GM06990 (cell line): ENCODE data around the gene ABCC4.
"Not testable (repeated sequence)": the region's sequence is repeated elsewhere in the genome, so short reads cannot be mapped to it uniquely, and the experiment has no call there.

ENCODE experiments used
- DNase-seq: peaks from one replicate; pipeline ENCODE4 v3.0.0-alpha.2; 2011; ENCODE audit not compliant: insufficient read length; ENCODE audit errors: extremely low read depth
- H3K27me3 ChIP-seq: replicated peaks from 2 replicates; pipeline ENCODE4 v1.6.0; 2011; ENCODE audit warnings: low read length; ENCODE audit not compliant: control insufficient read depth, insufficient read depth
- H3K36me3 ChIP-seq: 2 replicates; pipeline ENCODE4 v1.5.1; 2011; ENCODE audit warnings: low read length; ENCODE audit not compliant: control insufficient read depth, insufficient read depth
- H3K4me3 ChIP-seq: replicated peaks from 2 replicates; pipeline ENCODE4 v1.5.1; 2011; ENCODE audit warnings: low read depth, mild to moderate bottlenecking, control low read depth, low read length
- CTCF ChIP-seq: IDR thresholded peaks from 2 replicates; pipeline ENCODE4 v1.5.1; 2011; ENCODE audit warnings: low read length, control low read depth, mild to moderate bottlenecking, inconsistent platforms; ENCODE audit not compliant: insufficient read depth, poor library complexity, severe bottlenecking

The ABCC4 gene

DNA sequence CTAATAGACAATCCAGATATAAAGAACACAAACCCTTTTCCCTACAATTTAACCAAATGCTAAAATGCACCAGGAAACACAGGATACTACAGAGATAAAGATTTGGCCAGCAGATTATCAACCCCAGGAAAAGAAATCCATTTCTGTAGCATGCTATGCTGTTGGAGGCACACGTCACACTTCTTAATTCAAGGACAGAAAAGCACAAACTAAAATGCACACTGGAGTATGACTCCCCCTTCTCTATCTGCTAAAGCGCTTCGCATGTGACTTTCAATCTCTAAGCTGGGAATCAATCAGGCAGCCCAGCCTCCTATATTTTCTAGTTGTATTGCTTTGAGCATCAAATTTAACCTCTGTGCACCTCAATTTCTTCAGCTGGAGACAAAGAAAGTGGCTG, 22.2 kb downstream of the ABCC4 start:
- Histone ChIP-seq H3K4me3 (no peak overlapping the region), H3K27me3 (no peaks in the 10 kb centered on the region), H3K36me3 (no peaks in the 10 kb centered on the region; the same call in 1 of the 2 replicates)
- no peak for DNase-seq
- no peak for TF ChIP-seq CTCF

GRCh38 chr13:95276037-95276505, 25.2 kb downstream of the ABCC4 start:
- no peak for TF ChIP-seq CTCF
- no peaks in the 10 kb centered on the region for H3K27me3 ChIP-seq
- no peak overlapping the region for H3K4me3 ChIP-seq
- DNase-seq, result no peak
- peaks cover 1% of the 10 kb centered on the region; the same call in 1 of the 2 replicates for H3K36me3 ChIP-seq

GRCh38 chr13:95275322-95276036, 25.8 kb downstream of the ABCC4 start:
- Histone ChIP-seq H3K36me3 (peaks cover 1% of the 10 kb centered on the region; the same call in 1 of the 2 replicates), H3K27me3 (no peaks in the 10 kb centered on the region), H3K4me3 (no peak overlapping the region)
- no peak for DNase-seq
- no peak for TF ChIP-seq CTCF

- not testable (repeated sequence) for DNase-seq, H3K36me3 ChIP-seq, H3K27me3 ChIP-seq, H3K4me3 ChIP-seq
These were observed 27.6 kb downstream of the ABCC4 start for GRCh38 chr13:95273592-95274132.

- H3K4me3 ChIP-seq, H3K36me3 ChIP-seq, DNase-seq, H3K27me3 ChIP-seq: not testable (repeated sequence)
These were observed 29.2 kb downstream of the ABCC4 start for GRCh38 chr13:95272076-95272475.

- no peak for TF ChIP-seq CTCF
These were observed 31.5 kb downstream of the ABCC4 start for GRCh38 chr13:95269756-95270155.

DNA sequence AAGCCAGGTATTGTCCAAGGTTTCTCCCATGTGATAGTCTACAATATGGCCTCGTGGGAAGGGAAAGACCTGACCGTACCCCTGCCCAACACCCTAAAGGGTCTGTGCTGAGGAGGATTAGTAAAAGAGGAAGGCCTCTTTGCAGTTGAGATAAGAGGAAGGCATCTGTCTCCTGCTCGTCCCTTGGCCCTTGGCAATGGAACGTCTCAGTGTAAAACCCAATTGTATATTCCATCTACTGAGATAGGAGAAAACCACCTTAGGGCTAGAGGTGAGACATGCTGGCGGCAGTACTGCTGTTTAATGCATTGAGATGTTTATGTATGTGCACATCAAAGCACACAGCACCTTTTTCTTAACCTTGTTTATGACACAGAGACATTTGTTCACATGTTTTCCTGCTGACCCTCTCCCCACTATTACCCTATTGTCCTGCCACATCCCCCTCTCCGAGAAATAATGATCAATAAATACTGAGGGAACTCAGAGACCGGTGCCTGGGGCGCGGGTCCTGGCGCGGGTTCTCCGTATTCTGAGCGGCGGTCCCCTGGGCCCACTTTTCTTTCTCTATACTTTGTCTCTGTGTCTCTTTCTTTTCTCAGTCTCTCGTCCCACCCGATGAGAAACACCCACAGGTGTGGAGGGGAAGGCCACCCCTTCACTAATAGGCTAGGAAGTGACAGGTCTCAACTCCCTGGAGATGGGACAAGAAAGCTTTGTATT, 32.7 kb downstream of the ABCC4 start:
- H3K27me3 ChIP-seq, DNase-seq, H3K36me3 ChIP-seq, H3K4me3 ChIP-seq: not testable (repeated sequence)

More at GRCh38 chr13:95269756-95270155, 31.5 kb downstream of the ABCC4 start:
- Histone ChIP-seq H3K4me3 (no peak overlapping the region), H3K27me3 (no peaks in the 10 kb centered on the region), H3K36me3 (peaks cover 4% of the 10 kb centered on the region)
- DNase-seq, result no peak
